Thyroid gland (tissue), 4 donors: ENCODE measurements around the gene DEFB113. TPM values are rescaled to one million over a fixed set of nuclear protein-coding genes. Genes with fewer than 3 reads are reported as not detected.

ENCODE experiments used
- DNase-seq, 2 donors: peaks; one replicate each; pipeline ENCODE4 v3.0.0-alpha.2; 2019
- H3K27ac ChIP-seq, 3 donors: fragments of 200-600 bp; sonication (generic); 1 replicate in 2 of 3; 2 replicates in 1 of 3; pipeline ENCODE4 v1.5.1; 2016 to 2019; ENCODE audit warnings: mild to moderate bottlenecking in 1 of 3, moderate library complexity in 1 of 3
- H3K27me3 ChIP-seq: fragments of 200-600 bp; sonication (generic); one replicate; pipeline ENCODE4 v1.5.1; 2019
- H3K36me3 ChIP-seq, 2 donors: fragments of 200-600 bp; sonication (generic); one replicate each; pipeline ENCODE4 v1.5.1; 2016 to 2019
- H3K4me1 ChIP-seq, 2 donors: fragments of 200-600 bp; sonication (generic); one replicate each; pipeline ENCODE4 v1.5.1; 2017 to 2019
- H3K4me3 ChIP-seq, 3 donors: fragments of 200-600 bp; sonication (generic); replicated peaks in 1 of 3; 1 replicate in 2 of 3; 2 replicates in 1 of 3; pipeline ENCODE4 v1.5.1; 2016; ENCODE audit warnings: mild to moderate bottlenecking in 1 of 3
- H3K9me3 ChIP-seq: fragments of 200-600 bp; sonication (generic); one replicate; pipeline ENCODE4 v1.5.1; 2017
- POLR2A ChIP-seq, 2 donors: fragments of 450-650 bp; IDR thresholded peaks; one replicate each; pipeline ENCODE4 v1.6.1; 2017; ENCODE audit warnings: antibody characterized with exemption in 2 of 2, mild to moderate bottlenecking in 2 of 2, moderate library complexity in 1 of 2
- WGBS, 2 donors: methylation state at CpG; one replicate each; pipeline ENCODE4 v1.1.5; 2017; 5-methylcytosine and 5-hydroxymethylcytosine counted together
- intact Hi-C: fragments of 100-400 bp; cut with DNase I; formaldehyde crosslinking; loops from one replicate; pipeline ENCODE4 v1.15.1; 2023
- total RNA-seq, 4 donors: library from RNA; depleted of rRNA; stranded (reverse); fragments of >200 nt; gene quantifications; one replicate each; pipeline ENCODE4 v1.2.3, GENCODE V29; 2016
- TF ChIP-seq, protein P1 (sequence below), 6 experiments: fragments of 200-600 bp in 3 of 6; fragments of 450-650 bp in 3 of 6; sonication (generic) in 3 of 6; IDR thresholded peaks; one replicate each; pipeline ENCODE4 v1.5.1; 2016 to 2019; ENCODE audit warnings: antibody characterized with exemption in 6 of 6, mild to moderate bottlenecking in 2 of 6, inconsistent platforms in 1 of 6, moderate library complexity in 1 of 6

The DEFB113 gene
- total RNA-seq, 4 donors from 2014 or later: not detected

DNA sequence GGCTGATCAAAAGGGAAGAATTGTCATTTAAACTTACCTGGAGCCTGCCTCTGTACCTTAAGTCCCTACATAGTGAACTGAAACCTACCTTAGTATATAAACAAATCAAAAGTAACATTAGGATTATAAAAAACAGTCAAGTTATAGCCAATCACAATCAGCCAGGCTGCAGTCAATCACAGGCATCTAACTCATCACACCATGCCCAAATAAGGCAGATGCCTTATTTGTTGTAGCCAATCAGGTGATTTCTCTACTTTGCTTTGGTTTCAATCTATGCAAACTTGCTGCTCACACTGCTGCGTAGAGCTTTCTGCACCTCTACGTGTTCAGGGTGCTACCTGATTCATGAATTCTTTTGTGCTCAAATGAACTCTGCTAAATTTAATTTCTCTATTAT, 18.3 kb upstream of the DEFB113 start:
- intact Hi-C loops: no loop called here
- no peak for DNase-seq

DNA sequence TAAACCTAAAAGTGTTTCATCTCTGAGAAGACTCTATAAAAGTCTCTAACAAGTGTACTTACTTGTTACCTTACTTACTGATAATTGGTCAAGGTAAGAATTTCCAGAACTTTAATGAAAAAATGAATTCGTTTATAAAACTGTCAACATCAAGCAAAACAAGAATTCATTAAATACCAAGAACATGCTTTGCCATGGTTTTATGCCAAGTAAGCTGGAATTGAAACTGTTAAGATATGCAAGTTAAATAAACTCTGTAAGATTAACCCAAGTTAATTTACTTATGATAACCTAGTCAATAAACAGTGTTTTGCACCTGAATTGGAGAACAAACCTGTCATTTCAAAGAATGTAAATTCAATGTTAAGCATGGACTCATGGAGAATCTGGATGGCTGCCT, 17.1 kb upstream of the DEFB113 start:
- Histone ChIP-seq H3K27ac (no peak overlapping the region), H3K4me1 (no peaks in the 10 kb centered on the region), H3K36me3 (no peaks in the 10 kb centered on the region), H3K4me3 (no peak overlapping the region), H3K27me3 (no peaks in the 10 kb centered on the region), H3K9me3 (no peaks in the 10 kb centered on the region)
- no peak for DNase-seq
- 57 to 61% methylated on average over 1 of the region's 1 CpG for WGBS, 2 donors
- no peak for TF ChIP-seq POLR2A (IDR thresholded peaks at IDR 0.05)
- TF ChIP-seq, protein P1, sequence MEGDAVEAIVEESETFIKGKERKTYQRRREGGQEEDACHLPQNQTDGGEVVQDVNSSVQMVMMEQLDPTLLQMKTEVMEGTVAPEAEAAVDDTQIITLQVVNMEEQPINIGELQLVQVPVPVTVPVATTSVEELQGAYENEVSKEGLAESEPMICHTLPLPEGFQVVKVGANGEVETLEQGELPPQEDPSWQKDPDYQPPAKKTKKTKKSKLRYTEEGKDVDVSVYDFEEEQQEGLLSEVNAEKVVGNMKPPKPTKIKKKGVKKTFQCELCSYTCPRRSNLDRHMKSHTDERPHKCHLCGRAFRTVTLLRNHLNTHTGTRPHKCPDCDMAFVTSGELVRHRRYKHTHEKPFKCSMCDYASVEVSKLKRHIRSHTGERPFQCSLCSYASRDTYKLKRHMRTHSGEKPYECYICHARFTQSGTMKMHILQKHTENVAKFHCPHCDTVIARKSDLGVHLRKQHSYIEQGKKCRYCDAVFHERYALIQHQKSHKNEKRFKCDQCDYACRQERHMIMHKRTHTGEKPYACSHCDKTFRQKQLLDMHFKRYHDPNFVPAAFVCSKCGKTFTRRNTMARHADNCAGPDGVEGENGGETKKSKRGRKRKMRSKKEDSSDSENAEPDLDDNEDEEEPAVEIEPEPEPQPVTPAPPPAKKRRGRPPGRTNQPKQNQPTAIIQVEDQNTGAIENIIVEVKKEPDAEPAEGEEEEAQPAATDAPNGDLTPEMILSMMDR (IDR thresholded peaks at IDR 0.05): no peak
- intact Hi-C loops: no loop called here

More for the DNA sequence above, 18.3 kb upstream of the DEFB113 start:
- Histone ChIP-seq H3K4me3 (no peak overlapping the region), H3K4me1 (no peaks in the 10 kb centered on the region), H3K27ac (no peak overlapping the region), H3K36me3 (no peaks in the 10 kb centered on the region), H3K9me3 (no peaks in the 10 kb centered on the region), H3K27me3 (no peaks in the 10 kb centered on the region)
- WGBS, 2 donors: 92 to 95% methylated on average over 2 of the region's 2 CpGs
- TF ChIP-seq, protein P1 (IDR thresholded peaks at IDR 0.05): no peak
- no peak for TF ChIP-seq POLR2A (IDR thresholded peaks at IDR 0.05)

- 82 to 88% methylated on average over 2 of the region's 2 CpGs for WGBS, 2 donors
- no peaks in the 10 kb centered on the region for H3K4me1 ChIP-seq
- no peak overlapping the region for H3K27ac ChIP-seq
- H3K9me3 ChIP-seq: no peaks in the 10 kb centered on the region
- intact Hi-C loops: no loop called here
- no peaks in the 10 kb centered on the region for H3K36me3 ChIP-seq
- DNase-seq: no peak
- TF ChIP-seq, protein P1 (IDR thresholded peaks at IDR 0.05): no peak
- no peak for TF ChIP-seq POLR2A (IDR thresholded peaks at IDR 0.05)
- H3K27me3 ChIP-seq: no peaks in the 10 kb centered on the region
- no peak overlapping the region for H3K4me3 ChIP-seq
Observed at GRCh38 chr6:49982046-49982445, 12.6 kb upstream of the DEFB113 start.

DNA sequence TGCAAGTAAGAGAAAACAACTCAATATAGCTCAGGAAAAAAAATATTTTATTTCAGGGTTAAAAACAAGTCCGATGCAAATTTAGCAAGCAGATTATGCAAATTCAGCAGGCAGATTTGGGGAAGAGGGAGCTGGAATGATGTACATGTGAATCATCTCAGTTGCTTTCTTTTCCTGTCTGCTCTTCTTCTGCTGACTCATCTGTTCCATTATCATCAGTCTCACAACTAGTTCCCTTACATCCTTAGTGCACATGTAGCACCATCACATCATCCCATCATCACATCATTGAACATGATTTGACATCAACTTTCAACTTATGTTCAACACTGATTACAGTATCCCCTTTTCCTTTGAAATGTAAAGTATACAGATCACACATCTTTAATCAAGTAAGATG, 11.5 kb upstream of the DEFB113 start:
- Histone ChIP-seq H3K9me3 (no peaks in the 10 kb centered on the region), H3K4me3 (no peak overlapping the region), H3K36me3 (no peaks in the 10 kb centered on the region), H3K4me1 (no peaks in the 10 kb centered on the region), H3K27me3 (no peaks in the 10 kb centered on the region), H3K27ac (no peak overlapping the region)
- DNase-seq: no peak
- 80 to 82% methylated on average over 1 of the region's 1 CpG for WGBS, 2 donors
- TF ChIP-seq POLR2A (IDR thresholded peaks at IDR 0.05): no peak
- intact Hi-C loops: no loop called here

DNA sequence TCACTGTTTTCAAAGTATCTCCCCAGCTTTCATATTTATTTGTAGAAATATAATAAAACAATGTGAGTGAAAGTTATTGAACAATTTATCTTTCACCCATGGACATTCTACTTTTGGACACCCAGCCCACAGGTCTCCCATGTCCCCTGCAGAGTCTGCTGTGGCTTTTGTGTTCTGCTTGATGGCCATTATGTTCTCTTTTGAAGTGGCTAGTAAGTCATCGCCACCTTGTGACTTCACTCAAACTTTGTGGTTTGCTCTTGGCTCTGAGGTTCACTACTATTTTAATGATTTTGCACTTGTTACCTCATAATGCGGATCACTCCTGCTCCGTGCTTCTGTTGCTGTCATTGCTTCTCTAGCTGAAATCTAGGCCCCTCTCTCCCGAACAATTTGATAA, 10.2 kb upstream of the DEFB113 start:
- Histone ChIP-seq H3K36me3 (no peaks in the 10 kb centered on the region), H3K27me3 (no peaks in the 10 kb centered on the region), H3K4me3 (no peak overlapping the region), H3K4me1 (no peaks in the 10 kb centered on the region), H3K9me3 (no peaks in the 10 kb centered on the region), H3K27ac (no peak overlapping the region)
- no peak for DNase-seq
- TF ChIP-seq, protein P1 (IDR thresholded peaks at IDR 0.05): no peak
- 85 to 89% methylated on average over 4 of the region's 4 CpGs for WGBS, 2 donors
- intact Hi-C loops: no loop called here
